ENCODE results near the gene FBXL7.

FBXL7 gene

DNA sequence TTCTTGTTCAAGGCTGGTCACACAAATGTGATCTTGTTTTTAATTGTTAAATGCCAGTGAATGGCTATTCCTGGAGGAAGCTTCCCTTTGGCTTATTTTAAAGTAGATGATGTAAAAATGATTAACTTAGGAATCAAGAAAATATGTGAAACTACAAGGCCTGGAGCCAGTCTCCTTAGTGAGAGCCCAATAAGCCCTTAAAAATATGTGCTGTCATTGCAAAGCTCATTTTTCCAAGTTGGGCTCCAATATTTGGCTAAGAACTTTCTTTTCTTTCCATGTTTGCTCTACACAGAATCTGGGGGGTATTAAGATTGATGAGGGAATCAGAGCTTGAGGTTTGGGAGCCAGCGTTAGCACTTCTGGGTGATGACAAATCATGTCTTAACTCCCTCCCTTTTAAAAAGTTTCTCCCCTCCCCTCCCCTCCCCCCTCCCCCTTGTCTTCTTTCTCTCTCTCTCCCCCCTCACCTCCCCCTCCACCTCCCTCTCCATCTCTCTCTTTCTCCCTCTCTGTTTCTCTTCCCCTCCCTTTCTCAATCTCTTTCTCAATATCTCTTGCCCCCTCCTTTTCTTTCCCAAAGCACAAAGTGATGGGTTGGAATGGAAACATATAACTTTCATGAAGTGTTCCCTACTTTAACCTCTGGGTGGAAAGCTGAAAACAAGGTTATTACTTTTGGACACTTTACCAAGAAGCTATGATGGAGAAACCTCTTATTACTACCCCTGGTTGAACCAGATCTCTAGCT, 86.0 kb downstream of the FBXL7 start:
- no peak for DNase-seq (ENCODE audit: low spot score)
- H3K4me3 Mint-ChIP-seq, result no peak overlapping the region

DNA sequence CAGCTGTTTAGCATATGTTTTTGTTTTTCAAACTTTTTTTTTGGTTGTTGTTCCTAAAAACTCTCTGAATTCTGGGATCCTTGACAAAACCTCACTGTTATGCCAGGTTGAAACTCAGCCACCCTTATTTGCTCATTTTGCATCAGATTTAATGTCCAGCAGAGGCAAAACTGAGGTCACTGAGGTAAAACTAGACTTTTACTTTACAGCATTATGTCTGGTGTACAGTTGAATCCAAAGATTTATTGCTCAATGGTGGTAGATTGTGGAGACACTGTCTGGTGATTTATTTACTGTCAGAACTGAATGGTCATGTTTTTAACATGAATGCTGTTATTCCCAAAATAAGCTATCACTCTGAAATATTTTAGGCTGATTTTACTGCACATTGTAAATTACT, 87.9 kb downstream of the FBXL7 start:
- Mint-ChIP-seq H3K27ac (no peak overlapping the region), H3K4me3 (no peak overlapping the region), H3K36me3 (ENCODE audit: low read depth) (no peaks in the 10 kb centered on the region), H3K27me3 (ENCODE audit: low read depth) (no peaks in the 10 kb centered on the region), H3K4me1 (ENCODE audit: low read depth) (no peaks in the 10 kb centered on the region), H3K9me3 (peaks cover 22% of the 10 kb centered on the region)
- no peak for DNase-seq (ENCODE audit: low spot score)

More for the DNA sequence above, 86.0 kb downstream of the FBXL7 start:
- Mint-ChIP-seq H3K36me3 (ENCODE audit: low read depth) (no peaks in the 10 kb centered on the region), H3K27ac (no peak overlapping the region), H3K27me3 (ENCODE audit: low read depth) (no peaks in the 10 kb centered on the region), H3K4me1 (ENCODE audit: low read depth) (no peaks in the 10 kb centered on the region), H3K9me3 (peaks cover 28% of the 10 kb centered on the region)

DNA sequence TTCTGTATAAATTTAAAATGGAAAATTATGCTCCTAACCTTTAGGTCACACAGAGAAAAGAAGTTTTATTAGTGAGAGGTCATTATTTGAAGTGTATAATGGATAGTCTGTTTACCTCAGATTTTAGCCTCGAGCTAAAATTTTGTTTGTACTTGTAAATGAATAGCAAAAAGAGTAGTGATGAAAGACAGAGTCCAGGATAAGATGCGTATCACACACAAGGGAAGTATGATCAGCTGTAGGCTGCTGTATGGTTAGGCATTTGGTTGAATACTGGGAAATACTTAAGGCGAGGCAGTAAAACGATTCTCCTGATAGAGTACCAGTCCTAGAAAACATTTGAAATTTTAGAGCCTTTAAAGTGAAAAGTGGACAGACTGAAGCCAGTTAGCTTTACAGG, 92.7 kb downstream of the FBXL7 start:
- no peak for DNase-seq (ENCODE audit: low spot score)
- Mint-ChIP-seq H3K27ac (no peak overlapping the region), H3K36me3 (ENCODE audit: low read depth) (no peaks in the 10 kb centered on the region), H3K4me1 (ENCODE audit: low read depth) (no peaks in the 10 kb centered on the region), H3K4me3 (no peak overlapping the region), H3K9me3 (peaks cover 12% of the 10 kb centered on the region), H3K27me3 (ENCODE audit: low read depth) (no peaks in the 10 kb centered on the region)

GRCh38 chr5:15594977-15595568, 95.1 kb downstream of the FBXL7 start:
- Mint-ChIP-seq H3K36me3 (ENCODE audit: low read depth) (no peaks in the 10 kb centered on the region), H3K27ac (no peak overlapping the region), H3K4me3 (no peak overlapping the region), H3K27me3 (ENCODE audit: low read depth) (no peaks in the 10 kb centered on the region), H3K9me3 (peaks cover 8% of the 10 kb centered on the region), H3K4me1 (ENCODE audit: low read depth) (no peaks in the 10 kb centered on the region)
- DNase-seq (ENCODE audit: low spot score), result no peak

DNA sequence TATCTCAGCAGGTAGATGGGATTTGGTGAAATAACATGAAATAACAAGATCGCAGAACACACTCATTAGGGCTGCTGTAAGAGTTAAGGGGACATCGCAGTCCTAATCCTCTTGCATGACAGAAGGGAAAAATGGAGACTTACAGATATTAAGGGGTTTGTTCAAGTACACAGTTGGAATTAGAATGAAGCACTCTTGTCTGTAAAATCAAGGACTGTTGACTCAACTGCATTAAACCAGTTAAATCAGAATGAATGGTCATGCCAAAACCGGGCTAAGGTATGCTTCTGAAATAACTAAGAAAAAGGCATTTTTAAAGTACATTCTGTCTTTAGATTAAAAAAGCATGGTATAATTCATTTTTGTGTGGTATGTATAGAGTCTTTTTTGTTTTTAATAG, 95.9 kb downstream of the FBXL7 start:
- Mint-ChIP-seq H3K9me3 (peaks cover 8% of the 10 kb centered on the region), H3K36me3 (ENCODE audit: low read depth) (no peaks in the 10 kb centered on the region), H3K4me3 (no peak overlapping the region), H3K27me3 (ENCODE audit: low read depth) (no peaks in the 10 kb centered on the region), H3K27ac (no peak overlapping the region), H3K4me1 (ENCODE audit: low read depth) (no peaks in the 10 kb centered on the region)
- no peak for DNase-seq (ENCODE audit: low spot score)

- no peak overlapping the region for H3K27ac Mint-ChIP-seq
- no peak overlapping the region for H3K4me3 Mint-ChIP-seq
- H3K36me3 Mint-ChIP-seq (ENCODE audit: low read depth), result no peaks in the 10 kb centered on the region
- no peaks in the 10 kb centered on the region for H3K27me3 Mint-ChIP-seq (ENCODE audit: low read depth)
- peaks cover 8% of the 10 kb centered on the region for H3K9me3 Mint-ChIP-seq
- H3K4me1 Mint-ChIP-seq (ENCODE audit: low read depth), result no peaks in the 10 kb centered on the region
- DNase-seq (ENCODE audit: low spot score), result no peak
Observed at GRCh38 chr5:15596936-15597335, 97.0 kb downstream of the FBXL7 start.

- H3K9me3 Mint-ChIP-seq, result peaks cover 8% of the 10 kb centered on the region
- no peaks in the 10 kb centered on the region for H3K4me1 Mint-ChIP-seq (ENCODE audit: low read depth)
- H3K36me3 Mint-ChIP-seq (ENCODE audit: low read depth), result no peaks in the 10 kb centered on the region
- H3K27ac Mint-ChIP-seq, result no peak overlapping the region
- H3K4me3 Mint-ChIP-seq, result no peak overlapping the region
- no peaks in the 10 kb centered on the region for H3K27me3 Mint-ChIP-seq (ENCODE audit: low read depth)
- no peak for DNase-seq (ENCODE audit: low spot score)
Observed at GRCh38 chr5:15597804-15598203, 97.8 kb downstream of the FBXL7 start.

DNA sequence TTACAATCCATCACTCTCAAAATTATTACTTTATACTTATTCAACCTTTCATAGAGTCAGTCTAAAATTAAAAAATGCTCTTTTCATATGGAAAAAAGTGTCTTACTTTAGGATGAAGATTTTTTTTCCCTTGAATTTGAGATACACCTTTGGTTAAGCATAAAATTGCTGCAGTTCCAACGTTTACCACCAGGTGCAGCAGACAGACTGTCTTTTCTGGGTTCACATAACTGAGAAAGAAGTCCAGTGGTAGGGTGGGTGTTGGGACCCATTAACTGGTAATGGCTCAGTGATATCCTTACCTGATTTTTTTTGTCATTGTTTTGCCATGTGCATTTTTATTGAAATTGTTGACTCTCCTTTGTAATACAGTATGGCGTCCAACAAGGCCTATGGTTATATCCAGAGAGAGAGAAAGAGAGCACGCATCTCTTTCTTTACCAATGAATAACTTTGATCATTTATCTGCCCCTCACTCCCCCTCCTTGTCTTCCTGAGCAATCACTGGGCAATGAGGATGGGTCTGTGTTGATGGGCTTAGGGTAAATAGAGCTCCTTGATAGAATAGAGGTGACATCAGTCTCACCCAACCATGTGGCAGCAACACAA, 98.4 kb downstream of the FBXL7 start:
- H3K9me3 Mint-ChIP-seq, result peaks cover 8% of the 10 kb centered on the region
- no peaks in the 10 kb centered on the region for H3K27me3 Mint-ChIP-seq (ENCODE audit: low read depth)
- no peak for DNase-seq (ENCODE audit: low spot score)
- no peaks in the 10 kb centered on the region for H3K4me1 Mint-ChIP-seq (ENCODE audit: low read depth)
- no peak overlapping the region for H3K27ac Mint-ChIP-seq
- no peaks in the 10 kb centered on the region for H3K36me3 Mint-ChIP-seq (ENCODE audit: low read depth)
- no peak overlapping the region for H3K4me3 Mint-ChIP-seq

GRCh38 chr5:15600035-15600434, 100.1 kb downstream of the FBXL7 start:
- Mint-ChIP-seq H3K4me3 (no peak overlapping the region), H3K27me3 (ENCODE audit: low read depth) (no peaks in the 10 kb centered on the region), H3K4me1 (ENCODE audit: low read depth) (no peaks in the 10 kb centered on the region), H3K36me3 (ENCODE audit: low read depth) (no peaks in the 10 kb centered on the region), H3K9me3 (peaks cover 2% of the 10 kb centered on the region), H3K27ac (no peak overlapping the region)
- no peak for DNase-seq (ENCODE audit: low spot score)

GRCh38 chr5:15601274-15601673, 101.3 kb downstream of the FBXL7 start:
- Mint-ChIP-seq H3K4me1 (ENCODE audit: low read depth) (no peaks in the 10 kb centered on the region), H3K27ac (no peak overlapping the region), H3K9me3 (no peaks in the 10 kb centered on the region), H3K4me3 (no peak overlapping the region), H3K36me3 (ENCODE audit: low read depth) (no peaks in the 10 kb centered on the region), H3K27me3 (ENCODE audit: low read depth) (no peaks in the 10 kb centered on the region)
- DNase-seq (ENCODE audit: low spot score), result no peak

- no peak overlapping the region for H3K4me3 Mint-ChIP-seq
- peaks cover 2% of the 10 kb centered on the region for H3K9me3 Mint-ChIP-seq
- no peak for DNase-seq (ENCODE audit: low spot score)
- H3K27me3 Mint-ChIP-seq (ENCODE audit: low read depth), result no peaks in the 10 kb centered on the region
- no peaks in the 10 kb centered on the region for H3K4me1 Mint-ChIP-seq (ENCODE audit: low read depth)
- H3K36me3 Mint-ChIP-seq (ENCODE audit: low read depth), result no peaks in the 10 kb centered on the region
- no peak overlapping the region for H3K27ac Mint-ChIP-seq
Observed at GRCh38 chr5:15601853-15602252, 101.9 kb downstream of the FBXL7 start.

DNA sequence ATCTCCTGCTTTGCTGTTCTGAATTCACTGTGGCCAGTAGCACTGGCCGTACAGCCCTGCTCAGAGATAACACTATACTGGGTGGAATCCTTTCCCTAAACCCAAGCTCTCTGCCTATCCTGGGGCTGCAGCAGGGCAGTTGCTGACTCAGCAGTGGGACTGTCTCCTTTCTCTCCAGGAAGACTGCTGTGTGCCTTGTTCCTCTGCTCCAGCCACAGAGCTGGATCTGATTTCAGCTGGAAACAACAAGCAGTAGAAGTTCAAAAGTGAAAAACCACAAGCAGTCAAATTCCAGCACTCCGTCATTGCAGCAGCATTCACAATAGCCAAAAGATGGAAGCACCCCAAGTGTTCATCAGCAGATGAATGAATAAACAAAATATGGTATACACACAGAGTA, 105.0 kb downstream of the FBXL7 start:
- DNase-seq (ENCODE audit: low spot score), result no peak
- Mint-ChIP-seq H3K27me3 (ENCODE audit: low read depth) (no peaks in the 10 kb centered on the region), H3K4me1 (ENCODE audit: low read depth) (no peaks in the 10 kb centered on the region), H3K27ac (no peak overlapping the region), H3K36me3 (ENCODE audit: low read depth) (no peaks in the 10 kb centered on the region), H3K9me3 (peaks cover 5% of the 10 kb centered on the region), H3K4me3 (no peak overlapping the region)

DNA sequence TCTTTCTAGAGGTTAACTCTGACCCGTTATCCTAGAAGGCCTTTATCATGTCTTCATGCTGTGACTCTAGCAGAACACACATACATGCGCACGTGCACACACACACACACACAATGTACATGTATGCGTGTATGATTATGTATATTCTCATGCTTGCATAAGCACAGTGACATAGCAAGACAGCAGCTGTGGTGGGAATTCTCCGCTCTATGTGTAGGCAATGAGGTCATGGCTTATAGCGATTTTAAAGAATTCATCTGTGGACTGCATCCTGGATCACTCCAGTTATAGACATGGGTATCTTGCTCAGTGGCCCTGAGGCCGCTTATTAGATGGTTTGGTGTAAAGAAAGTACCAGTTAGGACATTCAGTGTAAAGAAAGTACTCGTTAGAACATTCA, 106.2 kb downstream of the FBXL7 start:
- Mint-ChIP-seq H3K36me3 (ENCODE audit: low read depth) (no peaks in the 10 kb centered on the region), H3K27ac (no peak overlapping the region), H3K9me3 (peaks cover 10% of the 10 kb centered on the region), H3K4me1 (ENCODE audit: low read depth) (no peaks in the 10 kb centered on the region), H3K4me3 (no peak overlapping the region), H3K27me3 (ENCODE audit: low read depth) (no peaks in the 10 kb centered on the region)
- DNase-seq (ENCODE audit: low spot score), result no peak

DNA sequence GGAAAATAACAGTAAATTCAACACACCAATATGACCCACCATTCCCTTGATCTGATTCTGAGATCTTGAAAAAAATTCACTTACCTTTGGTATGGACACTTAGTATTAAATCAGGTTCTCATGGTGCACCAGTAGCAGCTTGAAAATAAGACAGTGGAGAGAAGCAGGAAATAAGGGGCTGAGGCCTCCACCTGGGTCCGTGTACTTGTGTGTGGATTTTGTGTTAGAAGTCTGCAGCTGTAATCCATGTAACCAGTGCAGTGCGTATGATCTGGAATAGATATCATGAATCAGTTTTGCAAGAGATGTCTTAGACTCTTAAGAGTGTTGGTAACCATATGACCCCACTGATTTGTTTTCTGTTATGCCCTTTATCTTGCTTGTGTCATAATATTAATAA, 107.1 kb downstream of the FBXL7 start:
- Mint-ChIP-seq H3K36me3 (ENCODE audit: low read depth) (no peaks in the 10 kb centered on the region), H3K4me1 (ENCODE audit: low read depth) (no peaks in the 10 kb centered on the region), H3K27me3 (ENCODE audit: low read depth) (no peaks in the 10 kb centered on the region), H3K27ac (no peak overlapping the region), H3K9me3 (peaks cover 10% of the 10 kb centered on the region), H3K4me3 (no peak overlapping the region)
- no peak for DNase-seq (ENCODE audit: low spot score)

Data from T-helper 2 cell treated with Interferon-gamma antibody and Interleukin-4, amounts not matched to agents 5 μg/mL and 100 μg/mL, for 36 hours (primary cell).